GM19099 (cell line): ENCODE measurements around the gene TLNRD1.

Experiments used
- POLR2A ChIP-seq: IDR thresholded peaks from 3 replicates; pipeline ENCODE4 v1.6.1; 2011; ENCODE audit warnings: low read depth; ENCODE audit not compliant: insufficient read length; ENCODE audit errors: extremely low read depth

TLNRD1 gene

DNA sequence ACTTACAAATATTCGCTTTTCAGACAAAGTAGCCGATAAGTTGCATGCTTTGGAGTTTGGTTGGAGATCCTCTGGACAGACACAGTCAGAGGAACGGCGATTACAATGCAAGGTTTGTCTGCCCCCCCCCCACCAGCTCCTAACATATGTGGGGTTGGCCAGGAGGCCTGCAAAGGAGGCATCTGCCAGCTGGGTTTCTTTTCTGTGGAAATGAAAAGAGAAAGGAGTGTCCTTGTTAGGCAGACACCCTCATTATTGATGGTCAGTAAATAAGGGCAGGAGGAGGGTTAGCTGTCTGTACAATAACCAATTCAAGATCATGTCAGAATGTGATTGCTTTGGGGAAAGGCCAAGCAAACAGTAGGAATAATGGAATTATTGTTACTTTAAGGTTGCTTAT, 49.1 kb downstream of the TLNRD1 start:
- no peak for TF ChIP-seq POLR2A

- no peak for TF ChIP-seq POLR2A
Measured at GRCh38 chr15:81050259-81050658, 49.5 kb downstream of the TLNRD1 start.

DNA sequence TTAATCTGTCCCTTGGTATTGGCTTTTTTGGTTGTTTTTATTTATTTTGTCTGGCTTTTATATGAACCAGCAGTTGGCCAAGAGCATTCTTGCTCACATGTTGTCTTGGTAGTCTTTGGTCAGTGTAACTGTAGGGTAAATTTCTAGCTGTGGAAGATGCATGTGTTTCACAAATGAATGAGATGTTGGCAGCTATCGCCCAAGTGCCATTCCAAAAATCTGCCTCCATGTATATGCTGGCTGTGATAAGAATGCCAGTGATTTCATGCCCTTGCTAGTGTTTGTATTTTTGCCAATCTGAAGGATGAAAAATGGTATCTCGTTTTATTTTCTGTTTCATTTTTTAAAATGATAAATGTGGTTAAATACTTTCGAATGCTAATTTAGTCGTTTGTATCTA, 50.1 kb downstream of the TLNRD1 start:
- TF ChIP-seq POLR2A, result no peak

DNA sequence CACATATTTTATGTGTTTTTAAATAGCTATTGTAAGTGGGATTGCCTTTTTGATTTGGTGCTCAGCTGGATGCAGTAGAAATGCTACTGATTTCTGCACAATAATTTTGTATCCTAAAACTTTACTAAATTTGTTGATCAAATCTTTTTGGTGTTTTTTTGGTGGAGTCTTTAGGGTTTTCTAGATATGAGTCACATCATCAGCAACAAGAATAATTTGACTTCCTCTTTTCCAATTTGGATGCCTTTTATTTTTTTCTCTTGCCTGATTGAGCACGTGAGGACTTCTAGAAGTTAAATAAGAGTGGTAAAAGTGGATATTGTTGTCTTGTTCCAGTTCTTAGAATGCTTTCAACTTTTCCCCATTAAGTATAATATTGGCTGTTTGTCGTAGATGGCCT, 51.3 kb downstream of the TLNRD1 start:
- no peak for TF ChIP-seq POLR2A

- no peak for TF ChIP-seq POLR2A
Measured at GRCh38 chr15:81053621-81054020, 52.9 kb downstream of the TLNRD1 start.

- TF ChIP-seq POLR2A, result no peak
Measured at GRCh38 chr15:81054236-81054635, 53.5 kb downstream of the TLNRD1 start.
